GM12873 (cell line): Measurements from ENCODE around the gene ZBTB16.

ENCODE experiments used
- CTCF ChIP-seq: IDR thresholded peaks from 2 replicates; pipeline ENCODE4 v1.5.1; 2012; ENCODE audit warnings: low read depth, mild to moderate bottlenecking, moderate library complexity, low read length, control low read depth; ENCODE audit not compliant: insufficient read depth; ENCODE audit errors: missing control alignments

Gene ZBTB16

GRCh38 chr11:114156782-114157181 lies 97.3 kb downstream of the ZBTB16 start:
- no peak for TF ChIP-seq CTCF

- TF ChIP-seq CTCF, result no peak
These were observed 98.1 kb downstream of the ZBTB16 start for GRCh38 chr11:114157476-114158050.

- TF ChIP-seq CTCF, result no peak
These were observed 98.9 kb downstream of the ZBTB16 start for GRCh38 chr11:114158421-114158820.

- no peak for TF ChIP-seq CTCF
These were observed 99.4 kb downstream of the ZBTB16 start for GRCh38 chr11:114158886-114159285.

GRCh38 chr11:114159320-114159719 lies 99.8 kb downstream of the ZBTB16 start:
- no peak for TF ChIP-seq CTCF

- TF ChIP-seq CTCF, result no peak
These were observed 100.5 kb downstream of the ZBTB16 start for GRCh38 chr11:114159802-114160632.

- no peak for TF ChIP-seq CTCF
These were observed 101.4 kb downstream of the ZBTB16 start for GRCh38 chr11:114160894-114161293.
